Ovary (tissue), 9 donors: ENCODE results near the gene IRGQ. TPM values are rescaled to one million over a fixed set of nuclear protein-coding genes. Genes with fewer than 3 reads are reported as not detected.

Experiments used
- DNase-seq, 5 donors: peaks; one replicate each; pipeline ENCODE4 v3.0.0-alpha.2; 2019 to 2020
- H3K27ac ChIP-seq, 2 donors: fragments of 200-600 bp; one replicate each; pipeline versions ENCODE4 v1.5.1 to v1.8.0; 2019 to 2022
- H3K27me3 ChIP-seq: fragments of 200-600 bp; one replicate; pipeline ENCODE4 v1.8.0; 2022
- H3K36me3 ChIP-seq: fragments of 200-600 bp; sonication (generic); one replicate; pipeline ENCODE4 v1.5.1; 2019
- H3K4me1 ChIP-seq: one replicate; pipeline ENCODE4 v1.8.1; 2013; ENCODE audit warnings: mild to moderate bottlenecking, moderate library complexity; ENCODE audit not compliant: insufficient read depth
- H3K4me3 ChIP-seq: fragments of 200-600 bp; sonication (generic); one replicate; pipeline ENCODE4 v1.5.1; 2017
- H3K9me3 ChIP-seq, 2 donors: fragments of 200-600 bp in 1 of 2; sonication (generic) in 1 of 2; one replicate each; pipeline versions ENCODE4 v1.5.1 to v1.8.1; 2013 to 2019; ENCODE audit warnings: mild to moderate bottlenecking in 1 of 2, moderate library complexity in 1 of 2
- CTCF ChIP-seq, 3 donors: fragments of 450-650 bp in 2 of 3; fragments of 200-600 bp in 1 of 3; IDR thresholded peaks; one replicate each; pipeline versions ENCODE4 v1.5.1 to v1.8.0; 2016 to 2022; ENCODE audit warnings: antibody characterized with exemption in 3 of 3, mild to moderate bottlenecking in 1 of 3
- EP300 ChIP-seq: sonication (generic); formaldehyde crosslinking; IDR thresholded peaks from one replicate; pipeline ENCODE4 v1.6.1; 2017; ENCODE audit warnings: antibody characterized with exemption
- POLR2A ChIP-seq: fragments of 450-650 bp; IDR thresholded peaks from one replicate; pipeline ENCODE4 v1.6.1; 2017; ENCODE audit warnings: antibody characterized with exemption, mild to moderate bottlenecking, moderate library complexity
- WGBS, 3 donors: extraction: QIAGEN DNeasy Blood & Tissue Kit in 1 of 3; methylation state at CpG; one replicate each; pipeline versions ENCODE4 v1.1.5 to v1.1.7; 2013 to 2017; 5-methylcytosine and 5-hydroxymethylcytosine counted together
- intact Hi-C, 4 donors: fragments of 100-400 bp; cut with DNase I; formaldehyde crosslinking; loops; one replicate each; pipeline versions ENCODE4 v1.11.0 to v1.15.1; 2022 to 2023
- polyA plus RNA-seq, 2 donors: library from polyadenylated mRNA; stranded (reverse); fragments of 200-250 nt in 1 of 2; fragments of 350-450 nt in 1 of 2; fragmentation: Illumina TruSeq in 1 of 2; extraction: RNeasy Lipid Tissue Mini Kit (QIAGEN cat#74804) in 1 of 2; gene quantifications; one replicate each; pipeline ENCODE4 v1.2.3, GENCODE V29; 2013 to 2014
- total RNA-seq, 7 donors: library from RNA; depleted of rRNA in 2 of 7; stranded (reverse); fragments of >200 nt in 2 of 7; fragmentation: NEBNext Ultra II Directional in 3 of 7; extraction: Animal tissue kit (Norgen Biotek cat#: 25700) in 3 of 7; gene quantifications; one replicate each; pipeline versions ENCODE4 v1.1.0 to v1.2.4, GENCODE V29; 2016 to 2023
- donor health status: DM: no; HTN: no; CAD: no; lungs with moderate emphysema.
- donor health status: DM: no; HTN: no; CAD: no.
- donor health status: Bipolar disorder and iron deficiency.
- donor health status: DM: yes; HTN: yes; CAD: no.
- donor health status: DM: no; HTN: no; CAD: no.
- donor health status: DM: yes; HTN: yes; CAD: no.

IRGQ gene
- total and polyA plus RNA-seq, 9 donors: 5.4 to 25.8 (median 19.2) TPM

GRCh38 chr19:43554317-43554895, 41.5 kb downstream of the IRGQ start:
- intact Hi-C loops: loop anchor here in 1 of 4 donors (10.0 kb wide), 1 partner anchor 100 kb away; no protein-coding TSS in a partner anchor
- no peak for DNase-seq
- Histone ChIP-seq H3K4me3 (no peak overlapping the region), H3K27ac (no peak overlapping the region), H3K36me3 (no peaks in the 10 kb centered on the region), H3K27me3 (no peaks in the 10 kb centered on the region), H3K9me3 (no peaks in the 10 kb centered on the region), H3K4me1 (no peaks in the 10 kb centered on the region)
- TF ChIP-seq CTCF (IDR thresholded peaks at IDR 0.05) (no peak), EP300 (no peak), POLR2A (no peak)
- WGBS, 3 donors: 93 to 97% (median 95%) methylated on average over 15 of the region's 15 CpGs

- H3K9me3 ChIP-seq: no peaks in the 10 kb centered on the region
- no peaks in the 10 kb centered on the region for H3K4me1 ChIP-seq
- H3K27me3 ChIP-seq: no peaks in the 10 kb centered on the region
- H3K4me3 ChIP-seq: no peak overlapping the region
- TF ChIP-seq POLR2A (no peak), CTCF (IDR thresholded peaks at IDR 0.05) (no peak), EP300 (no peak)
- no peak overlapping the region for H3K27ac ChIP-seq
- 61 to 92% (median 79%) methylated on average over 4 of the region's 4 CpGs for WGBS, 3 donors
- DNase-seq: no peak
- intact Hi-C loops: loop anchor here in 1 of 4 donors (10.0 kb wide), 1 partner anchor 101 kb away; no protein-coding TSS in a partner anchor
- no peaks in the 10 kb centered on the region for H3K36me3 ChIP-seq
These were observed 42.3 kb downstream of the IRGQ start for GRCh38 chr19:43553656-43554055.

GRCh38 chr19:43552616-43553015, 43.3 kb downstream of the IRGQ start:
- DNase-seq: no peak
- H3K9me3 ChIP-seq: no peaks in the 10 kb centered on the region
- H3K4me3 ChIP-seq: no peak overlapping the region
- no peaks in the 10 kb centered on the region for H3K4me1 ChIP-seq
- no peaks in the 10 kb centered on the region for H3K36me3 ChIP-seq
- TF ChIP-seq EP300: no peak
- TF ChIP-seq POLR2A: no peak
- no peak for TF ChIP-seq CTCF (IDR thresholded peaks at IDR 0.05)
- no peak overlapping the region for H3K27ac ChIP-seq
- H3K27me3 ChIP-seq: no peaks in the 10 kb centered on the region
- WGBS, 3 donors: 58 to 72% (median 65%) methylated on average over 3 of the region's 3 CpGs
- intact Hi-C loops: loop anchor here in 1 of 4 donors (10.0 kb wide), 1 partner anchor 102 kb away; no protein-coding TSS in a partner anchor

GRCh38 chr19:43552198-43552450, 43.8 kb downstream of the IRGQ start:
- H3K36me3 ChIP-seq: no peaks in the 10 kb centered on the region
- no peaks in the 10 kb centered on the region for H3K9me3 ChIP-seq
- H3K27me3 ChIP-seq: no peaks in the 10 kb centered on the region
- no peaks in the 10 kb centered on the region for H3K4me1 ChIP-seq
- intact Hi-C loops: loop anchor here in 1 of 4 donors (10.0 kb wide), 1 partner anchor 103 kb away; no protein-coding TSS in a partner anchor
- no peak for DNase-seq
- TF ChIP-seq CTCF (IDR thresholded peaks at IDR 0.05): no peak
- 56 to 88% (median 75%) methylated on average over 3 of the region's 3 CpGs for WGBS, 3 donors
- H3K4me3 ChIP-seq: no peak overlapping the region
- no peak overlapping the region for H3K27ac ChIP-seq
